ENCODE measurements around the gene CDON. TPM values are rescaled to one million over a fixed set of nuclear protein-coding genes. Genes with fewer than 3 reads are reported as not detected.

CDON gene
- total RNA-seq, 1 donor from 2014 or later, result 29.4 TPM

DNA sequence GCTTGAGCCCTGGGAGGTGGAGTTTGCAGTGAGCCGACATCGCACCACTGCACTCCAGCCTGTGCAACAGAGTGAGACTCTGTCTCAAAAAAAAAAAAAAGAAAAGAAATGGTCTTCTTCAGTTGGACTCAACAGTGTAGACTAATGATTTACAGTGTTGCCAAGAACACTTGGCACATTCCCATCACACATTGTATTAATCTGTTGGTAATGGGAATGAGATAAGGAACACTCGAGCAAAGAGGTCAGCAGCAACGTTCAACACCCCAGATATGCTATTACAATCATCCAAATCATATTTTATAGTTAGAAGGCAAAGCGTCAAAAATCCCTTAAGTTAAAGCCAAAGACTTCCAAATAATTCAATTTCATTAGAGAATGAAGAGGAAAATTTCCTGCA lies 14.5 kb downstream of the CDON start:
- DNase-seq (ENCODE audit: extremely low spot score, unreplicated experiment), result no peak
- Mint-ChIP-seq H3K36me3 (ENCODE audit: unreplicated experiment) (peaks cover 3% of the 10 kb centered on the region), H3K4me3 (ENCODE audit: unreplicated experiment) (no peak overlapping the region), H3K9me3 (ENCODE audit: unreplicated experiment) (no peaks in the 10 kb centered on the region), H3K27me3 (ENCODE audit: unreplicated experiment) (peaks cover 21% of the 10 kb centered on the region), H3K4me1 (ENCODE audit: unreplicated experiment) (peaks cover 20% of the 10 kb centered on the region), H3K27ac (ENCODE audit: unreplicated experiment) (no peak overlapping the region)
- TF ChIP-seq, protein P1, sequence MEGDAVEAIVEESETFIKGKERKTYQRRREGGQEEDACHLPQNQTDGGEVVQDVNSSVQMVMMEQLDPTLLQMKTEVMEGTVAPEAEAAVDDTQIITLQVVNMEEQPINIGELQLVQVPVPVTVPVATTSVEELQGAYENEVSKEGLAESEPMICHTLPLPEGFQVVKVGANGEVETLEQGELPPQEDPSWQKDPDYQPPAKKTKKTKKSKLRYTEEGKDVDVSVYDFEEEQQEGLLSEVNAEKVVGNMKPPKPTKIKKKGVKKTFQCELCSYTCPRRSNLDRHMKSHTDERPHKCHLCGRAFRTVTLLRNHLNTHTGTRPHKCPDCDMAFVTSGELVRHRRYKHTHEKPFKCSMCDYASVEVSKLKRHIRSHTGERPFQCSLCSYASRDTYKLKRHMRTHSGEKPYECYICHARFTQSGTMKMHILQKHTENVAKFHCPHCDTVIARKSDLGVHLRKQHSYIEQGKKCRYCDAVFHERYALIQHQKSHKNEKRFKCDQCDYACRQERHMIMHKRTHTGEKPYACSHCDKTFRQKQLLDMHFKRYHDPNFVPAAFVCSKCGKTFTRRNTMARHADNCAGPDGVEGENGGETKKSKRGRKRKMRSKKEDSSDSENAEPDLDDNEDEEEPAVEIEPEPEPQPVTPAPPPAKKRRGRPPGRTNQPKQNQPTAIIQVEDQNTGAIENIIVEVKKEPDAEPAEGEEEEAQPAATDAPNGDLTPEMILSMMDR (IDR thresholded peaks at IDR 0.05), result no peak

DNA sequence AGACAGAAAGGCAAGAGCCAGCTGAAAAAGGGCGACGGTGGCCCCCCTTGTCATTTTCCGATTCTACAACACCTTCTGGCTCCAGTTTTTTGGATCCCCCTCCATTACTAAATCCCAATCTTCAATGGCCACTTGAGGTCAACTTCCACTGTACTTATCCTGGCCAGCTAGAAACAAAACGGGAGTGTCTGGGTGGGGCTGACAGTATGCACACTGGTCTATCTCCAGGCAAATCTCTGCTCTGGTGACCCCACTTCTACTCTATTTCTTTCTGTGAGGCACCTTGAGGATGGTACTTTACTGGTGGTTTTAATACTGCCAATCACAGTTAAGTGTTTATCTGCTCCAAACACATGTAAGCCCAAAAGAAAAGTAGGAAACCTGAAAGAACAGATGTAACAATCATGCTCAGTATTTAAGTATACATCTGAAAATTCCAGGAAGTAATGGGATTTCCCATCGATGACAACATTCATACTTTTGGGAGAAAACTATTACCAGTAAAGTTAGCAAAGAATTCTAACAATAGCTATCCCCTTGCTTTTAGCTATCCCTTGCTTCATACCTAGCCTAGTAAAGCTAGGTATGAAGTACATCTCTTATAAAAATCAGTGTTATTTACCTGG lies 16.0 kb downstream of the CDON start:
- TF ChIP-seq, protein P1 (IDR thresholded peaks at IDR 0.05), result no peak
- Mint-ChIP-seq H3K4me3 (ENCODE audit: unreplicated experiment) (no peak overlapping the region), H3K4me1 (ENCODE audit: unreplicated experiment) (peaks cover 20% of the 10 kb centered on the region)

DNA sequence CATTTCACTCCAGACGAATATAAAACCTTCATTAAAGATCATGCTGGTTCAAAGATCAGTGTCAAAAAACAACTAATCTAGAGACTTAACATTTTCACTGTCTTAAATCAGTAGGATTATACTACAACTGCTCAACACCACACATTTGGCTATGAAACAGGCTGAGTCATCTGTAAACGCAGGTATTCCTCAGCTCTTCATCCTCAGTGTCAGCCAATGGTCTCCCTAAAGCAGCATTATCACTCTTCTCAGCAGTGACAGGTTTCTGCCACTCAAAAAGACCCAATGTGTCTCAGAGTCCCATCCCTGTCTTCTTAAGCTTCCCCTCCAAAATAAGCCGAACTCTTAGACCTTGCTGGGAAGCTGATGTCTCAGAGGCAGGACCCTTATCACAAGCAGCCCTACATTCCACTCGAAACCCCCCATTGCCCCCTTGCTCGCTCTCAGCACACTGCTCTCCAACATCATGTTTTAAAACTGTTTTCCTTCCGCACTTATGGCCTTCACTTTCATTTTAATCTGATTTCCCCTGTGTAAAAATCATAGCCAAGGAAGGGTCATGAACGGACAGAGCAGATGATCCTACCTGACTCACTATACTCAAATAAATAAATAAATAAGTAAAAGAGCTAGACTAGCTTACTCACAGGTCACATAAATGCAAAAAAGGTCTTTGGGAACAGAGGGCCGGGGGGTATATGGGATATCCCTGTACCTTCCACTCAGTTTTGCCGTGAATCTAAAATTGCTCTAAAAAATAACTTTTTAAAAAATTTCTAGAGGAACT lies 23.0 kb downstream of the CDON start:
- Mint-ChIP-seq H3K36me3 (ENCODE audit: unreplicated experiment) (peaks cover 3% of the 10 kb centered on the region), H3K27me3 (ENCODE audit: unreplicated experiment) (peaks cover 11% of the 10 kb centered on the region), H3K9me3 (ENCODE audit: unreplicated experiment) (no peaks in the 10 kb centered on the region), H3K4me1 (ENCODE audit: unreplicated experiment) (no peaks in the 10 kb centered on the region), H3K27ac (ENCODE audit: unreplicated experiment) (no peak overlapping the region), H3K4me3 (ENCODE audit: unreplicated experiment) (no peak overlapping the region)
- DNase-seq (ENCODE audit: extremely low spot score, unreplicated experiment), result no peak
- TF ChIP-seq, protein P1 (IDR thresholded peaks at IDR 0.05), result no peak

More for the DNA sequence above, 16.0 kb downstream of the CDON start:
- H3K27ac Mint-ChIP-seq (ENCODE audit: unreplicated experiment), result no peak overlapping the region
- DNase-seq (ENCODE audit: extremely low spot score, unreplicated experiment), result no peak
- H3K9me3 Mint-ChIP-seq (ENCODE audit: unreplicated experiment), result no peaks in the 10 kb centered on the region
- H3K36me3 Mint-ChIP-seq (ENCODE audit: unreplicated experiment), result peaks cover 3% of the 10 kb centered on the region
- peaks cover 21% of the 10 kb centered on the region for H3K27me3 Mint-ChIP-seq (ENCODE audit: unreplicated experiment)

DNA sequence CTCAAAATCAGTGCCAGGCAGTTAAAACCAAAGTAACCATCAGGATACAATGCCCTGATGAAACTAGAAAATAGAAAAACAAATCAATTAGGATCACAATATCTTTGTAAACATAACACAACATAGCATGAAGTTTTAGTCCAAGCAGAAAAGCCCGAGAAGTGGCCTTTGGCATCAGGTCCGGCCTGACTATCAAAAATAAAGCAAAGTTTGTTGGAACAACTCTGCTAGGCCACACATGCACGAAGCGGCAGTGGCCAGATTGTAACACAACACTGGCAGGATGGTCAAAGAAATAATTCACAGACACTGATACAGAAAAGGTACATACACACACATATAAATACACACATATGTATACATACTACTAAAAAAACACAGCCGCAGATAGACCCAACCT lies 26.9 kb downstream of the CDON start:
- no peaks in the 10 kb centered on the region for H3K4me1 Mint-ChIP-seq (ENCODE audit: unreplicated experiment)

More for the DNA sequence above, 26.9 kb downstream of the CDON start:
- Mint-ChIP-seq H3K27me3 (ENCODE audit: unreplicated experiment) (peaks cover 22% of the 10 kb centered on the region), H3K9me3 (ENCODE audit: unreplicated experiment) (no peaks in the 10 kb centered on the region), H3K27ac (ENCODE audit: unreplicated experiment) (no peak overlapping the region), H3K36me3 (ENCODE audit: unreplicated experiment) (no peaks in the 10 kb centered on the region), H3K4me3 (ENCODE audit: unreplicated experiment) (no peak overlapping the region)
- TF ChIP-seq, protein P1 (IDR thresholded peaks at IDR 0.05), result no peak
- DNase-seq (ENCODE audit: extremely low spot score, unreplicated experiment), result no peak

Data from osteocyte (in vitro differentiated cells).